B cell (primary cell): ENCODE measurements around the gene IRX3. TPM values are rescaled to one million over a fixed set of nuclear protein-coding genes. Genes with fewer than 3 reads are reported as not detected.

Source experiments
- ATAC-seq: fragments of 200-7000 bp; cut with Tn5 transposase; one replicate; pipeline ENCODE4 v1.10.0; 2021; ENCODE audit warnings: low read depth, mild to moderate bottlenecking, moderate number of reproducible peaks, moderate library complexity
- CTCF ChIA-PET: fragments of 350-600 bp; sonication (Branson Sonifier 250); formaldehyde crosslinking; loops from one replicate; lab custom pipeline; 2021; ENCODE audit warnings: antibody characterized with exemption, inconsistent platforms; lab: Charles Lee
- POLR2A ChIA-PET: fragments of 350-600 bp; sonication (Branson Sonifier 250); formaldehyde crosslinking; loops from one replicate; lab custom pipeline; 2021; ENCODE audit warnings: antibody characterized with exemption; lab: Charles Lee
- DNase-seq: peaks from one replicate; pipeline ENCODE4 v3.0.0; 2013
- H2AFZ ChIP-seq: 2 replicates; pipeline ENCODE4 v1.6.1; 2012; ENCODE audit warnings: mild to moderate bottlenecking, low read depth, low read length; ENCODE audit not compliant: insufficient read depth, poor library complexity, severe bottlenecking
- H3K27ac ChIP-seq, 2 donors: 1 replicate in 1 of 2; 2 replicates in 1 of 2; pipeline ENCODE4 v1.5.1; 2012 to 2013; ENCODE audit warnings: low read length in 2 of 2, mild to moderate bottlenecking in 2 of 2, moderate library complexity in 1 of 2
- H3K27me3 ChIP-seq, 4 experiments: fragments of 200-600 bp in 1 of 4; sonication (generic) in 1 of 4; replicated peaks in 1 of 4; 1 replicate in 2 of 4; 2 replicates in 2 of 4; pipeline versions ENCODE4 v1.6.1 to v1.7.0; 2013 to 2016; ENCODE audit warnings: low read length in 3 of 4, mild to moderate bottlenecking in 2 of 4, mixed read lengths in 1 of 4, moderate library complexity in 1 of 4; ENCODE audit not compliant: insufficient read depth in 4 of 4, control insufficient read depth in 3 of 4; ENCODE audit errors: control extremely low read depth in 1 of 4
- H3K36me3 ChIP-seq, 2 experiments: replicated peaks in 1 of 2; 1 replicate in 1 of 2; 2 replicates in 1 of 2; pipeline versions ENCODE4 v1.6.1 to v1.7.1; 2013; ENCODE audit warnings: low read length in 1 of 2; ENCODE audit not compliant: insufficient read depth in 2 of 2, control insufficient read depth in 1 of 2; ENCODE audit errors: control extremely low read depth in 1 of 2, extremely low read depth in 1 of 2
- H3K4me1 ChIP-seq, 2 donors: fragments of 200-600 bp in 1 of 2; sonication (generic) in 1 of 2; 1 replicate in 1 of 2; 2 replicates in 1 of 2; pipeline versions ENCODE4 v1.5.1 to v1.6.1; 2013 to 2017; ENCODE audit warnings: low read length in 2 of 2; ENCODE audit not compliant: control insufficient read depth in 2 of 2, insufficient read depth in 2 of 2
- H3K4me2 ChIP-seq: replicated peaks from 2 replicates; pipeline ENCODE3; 2012; ENCODE audit warnings: mild to moderate bottlenecking, low read depth, low read length; ENCODE audit not compliant: poor library complexity, severe bottlenecking
- H3K4me3 ChIP-seq, 5 experiments: fragments of 200-600 bp in 1 of 5; sonication (generic) in 1 of 5; 1 replicate in 3 of 5; 2 replicates in 2 of 5; pipeline versions ENCODE4 v1.5.1 to v1.7.0; 2011 to 2016; ENCODE audit warnings: low read length in 4 of 5, mild to moderate bottlenecking in 4 of 5, low read depth in 2 of 5, control low read depth in 1 of 5, moderate library complexity in 1 of 5; ENCODE audit not compliant: insufficient read depth in 1 of 5; ENCODE audit errors: control extremely low read depth in 1 of 5, extremely low read depth in 1 of 5
- H3K79me2 ChIP-seq: fragments of 200-600 bp; sonication (generic); one replicate; pipeline ENCODE4 v1.6.0; 2016; ENCODE audit warnings: low read length; ENCODE audit not compliant: control insufficient read depth, insufficient read depth
- H3K9ac ChIP-seq: fragments of 200-600 bp; sonication (generic); 2 replicates; pipeline ENCODE4 v1.6.1; 2017; ENCODE audit warnings: mild to moderate bottlenecking, low read length, moderate library complexity
- H3K9me3 ChIP-seq, 3 donors: one replicate each; pipeline versions ENCODE4 v1.6.1 to v1.7.1; 2013; ENCODE audit warnings: low read length in 2 of 3; ENCODE audit not compliant: control insufficient read depth in 2 of 3, insufficient read depth in 1 of 3; ENCODE audit errors: control extremely low read depth in 1 of 3
- H4K20me1 ChIP-seq: 2 replicates; pipeline ENCODE4 v1.6.0; 2012; ENCODE audit warnings: mild to moderate bottlenecking, low read length; ENCODE audit not compliant: insufficient read depth, control insufficient read depth, poor library complexity, severe bottlenecking
- H3K27ac Mint-ChIP-seq: one replicate; pipeline ENCODE4 v1.8.0; 2021; ENCODE audit warnings: mixed read lengths
- H3K27me3 Mint-ChIP-seq: one replicate; pipeline ENCODE4 v1.8.0; 2021; ENCODE audit warnings: mixed read lengths
- H3K4me1 Mint-ChIP-seq: one replicate; pipeline ENCODE4 v1.8.0; 2021; ENCODE audit warnings: mixed read lengths
- H3K4me3 Mint-ChIP-seq: one replicate; pipeline ENCODE4 v1.8.0; 2021; ENCODE audit warnings: mixed read lengths
- H3K9me3 Mint-ChIP-seq: one replicate; pipeline ENCODE4 v1.8.0; 2022; ENCODE audit warnings: mixed read lengths; ENCODE audit not compliant: insufficient read depth
- CTCF ChIP-seq: fragments of 200-600 bp; IDR thresholded peaks from one replicate; pipeline ENCODE4 v1.8.0; 2022; ENCODE audit warnings: antibody characterized with exemption, mild to moderate bottlenecking
- EZH2 ChIP-seq: IDR thresholded peaks from 2 replicates; pipeline ENCODE4 v1.6.1; 2012; ENCODE audit warnings: borderline replicate concordance, low read depth, mild to moderate bottlenecking, moderate library complexity, low read length; ENCODE audit not compliant: insufficient read depth, poor library complexity, severe bottlenecking
- WGBS: methylation state at CpG from one replicate; pipeline ENCODE4 v1.1.5; 2013; ENCODE audit warnings: missing lambda C conversion rate; ENCODE audit not compliant: insufficient coverage; 5-methylcytosine and 5-hydroxymethylcytosine counted together
- intact Hi-C: fragments of 100-400 bp; cut with micrococcal nuclease; formaldehyde crosslinking; loops from one replicate; pipeline ENCODE4 v1.10.0; 2022
- polyA plus RNA-seq: library from polyadenylated mRNA; depleted of rRNA; stranded (reverse); fragments of >200 nt; gene quantifications from 2 replicates; pipeline ENCODE4 v1.2.3, GENCODE V29; 2012
- total RNA-seq, 2 donors: library from RNA; stranded (reverse); fragments of 120-200 nt in 1 of 2; gene quantifications; 1 replicate in 1 of 2; 2 replicates in 1 of 2; pipeline versions ENCODE4 v1.2.3 to v1.2.4, GENCODE V29; 2013 to 2022

IRX3 gene
- total and polyA plus RNA-seq, 2 donors (not counting 1 experiment from before 2014, with no cell fraction given): not detected

GRCh38 chr16:54273566-54273965, 13.0 kb downstream of the IRX3 start:
- no peak for ATAC-seq
- no peak overlapping the region for H3K4me3 Mint-ChIP-seq
- intact Hi-C loops: no loop called here
- H3K27ac ChIP-seq: no peak overlapping the region
- H3K9me3 Mint-ChIP-seq: no peaks in the 10 kb centered on the region
- no peak for DNase-seq
- peaks cover 11% of the 10 kb centered on the region for H3K27me3 Mint-ChIP-seq
- H3K36me3 ChIP-seq: no peaks in the 10 kb centered on the region
- H3K9ac ChIP-seq: no peak overlapping the region
- ChIA-PET CTCF (no interaction called here), POLR2A (no interaction called here)
- peaks cover 0 to 3% (median 0%) of the 10 kb centered on the region in 4 experiments for H3K27me3 ChIP-seq
- no peaks in the 10 kb centered on the region for H4K20me1 ChIP-seq
- 94% methylated on average over 3 of the region's 4 CpGs for WGBS
- H3K4me1 ChIP-seq: no peaks in the 10 kb centered on the region
- H2AFZ ChIP-seq: no peak overlapping the region
- H3K4me1 Mint-ChIP-seq: no peaks in the 10 kb centered on the region
- no peaks in the 10 kb centered on the region for H3K79me2 ChIP-seq
- H3K4me3 ChIP-seq: no peak overlapping the region
- no peaks in the 10 kb centered on the region for H3K9me3 ChIP-seq
- no peak overlapping the region for H3K27ac Mint-ChIP-seq
- no peak overlapping the region for H3K4me2 ChIP-seq
- TF ChIP-seq EZH2: no peak
- TF ChIP-seq CTCF: no peak

GRCh38 chr16:54270711-54271110, 15.9 kb downstream of the IRX3 start:
- Histone ChIP-seq H3K4me1 (no peaks in the 10 kb centered on the region), H3K27ac (no peak overlapping the region), H3K9me3 (no peaks in the 10 kb centered on the region), H4K20me1 (no peaks in the 10 kb centered on the region), H3K79me2 (no peaks in the 10 kb centered on the region), H3K36me3 (no peaks in the 10 kb centered on the region), H3K4me2 (no peak overlapping the region), H2AFZ (no peak overlapping the region), H3K4me3 (no peak overlapping the region), H3K9ac (no peak overlapping the region), H3K27me3 (no peaks in the 10 kb centered on the region)
- TF ChIP-seq EZH2: no peak
- no peak for TF ChIP-seq CTCF
- ATAC-seq: no peak
- POLR2A ChIA-PET: no interaction called here
- CTCF ChIA-PET: interaction anchor here (0.6 kb wide), 1 partner anchor 14 kb away, joined by 3 read pairs; no protein-coding TSS in a partner anchor
- intact Hi-C loops: no loop called here
- Mint-ChIP-seq H3K9me3 (no peaks in the 10 kb centered on the region), H3K27me3 (peaks cover 8% of the 10 kb centered on the region), H3K4me1 (no peaks in the 10 kb centered on the region), H3K27ac (no peak overlapping the region), H3K4me3 (no peak overlapping the region)
- WGBS: 90% methylated on average over 3 of the region's 3 CpGs
- DNase-seq: no peak
